Neural cell (in vitro differentiated cells): Measurements from ENCODE around the gene C1orf50. TPM values are rescaled to one million over a fixed set of nuclear protein-coding genes. Genes with fewer than 3 reads are reported as not detected.

Experiments
- H2AFZ ChIP-seq: fragments of 200-600, 300-800 bp; sonication (generic), shearing (Covaris generic); 2 replicates; pipeline ENCODE4 v1.6.0; 2014; ENCODE audit warnings: low read depth, mild to moderate bottlenecking, antibody characterized with exemption, low read length, moderate library complexity
- H3F3A ChIP-seq: fragments of 200-600 bp; shearing (Covaris generic); 2 replicates; pipeline ENCODE4 v1.6.1; 2016; ENCODE audit warnings: mild to moderate bottlenecking, moderate library complexity, mixed read lengths, antibody characterized with exemption, low read length; ENCODE audit not compliant: insufficient read depth, poor library complexity, severe bottlenecking
- H3K27ac ChIP-seq: fragments of 200-600, 300-800 bp; sonication (generic), shearing (Covaris generic); 2 replicates; pipeline ENCODE4 v1.5.1; 2014; ENCODE audit warnings: mild to moderate bottlenecking, low read length, moderate library complexity
- H3K27me3 ChIP-seq: fragments of 300-800, 200-600 bp; sonication (generic), shearing (Covaris generic); 2 replicates; pipeline ENCODE4 v1.6.0; 2014; ENCODE audit warnings: mild to moderate bottlenecking, low read depth, low read length, moderate library complexity; ENCODE audit not compliant: insufficient read depth
- H3K36me3 ChIP-seq: fragments of 300-800, 200-600 bp; sonication (generic), shearing (Covaris generic); 2 replicates; pipeline ENCODE4 v1.5.1; 2014; ENCODE audit warnings: mild to moderate bottlenecking, antibody characterized with exemption, low read length, moderate library complexity; ENCODE audit not compliant: insufficient read depth
- H3K4me2 ChIP-seq: fragments of 300-800, 200-600 bp; sonication (generic), shearing (Covaris generic); 2 replicates; pipeline ENCODE4 v1.6.0; 2014; ENCODE audit warnings: mild to moderate bottlenecking, low read length
- H3K4me3 ChIP-seq: fragments of 300-800, 200-600 bp; sonication (generic), shearing (Covaris generic); 2 replicates; pipeline ENCODE4 v1.5.1; 2014; ENCODE audit warnings: mild to moderate bottlenecking, low read length, moderate library complexity
- H3K79me2 ChIP-seq: fragments of 200-600 bp; shearing (Covaris generic); replicated peaks from 2 replicates; pipeline ENCODE4 v1.6.0; 2014; ENCODE audit warnings: mild to moderate bottlenecking, low read length, moderate library complexity; ENCODE audit not compliant: insufficient read depth
- H3K9ac ChIP-seq: fragments of 300-800, 200-600 bp; sonication (generic), shearing (Covaris generic); 2 replicates; pipeline ENCODE4 v1.6.1; 2016; ENCODE audit warnings: mild to moderate bottlenecking, low read length, mixed read lengths
- H3K9me2 ChIP-seq: fragments of 200-600 bp; shearing (Covaris generic); 2 replicates; pipeline ENCODE4 v1.6.1; 2016; ENCODE audit warnings: mild to moderate bottlenecking, low read length, mixed read lengths; ENCODE audit not compliant: insufficient read depth
- H3K9me3 ChIP-seq: fragments of 200-600, 300-800 bp; sonication (generic), shearing (Covaris generic); 2 replicates; pipeline ENCODE4 v1.6.1; 2016; ENCODE audit warnings: mild to moderate bottlenecking, mixed run types, low read length, moderate library complexity, mixed read lengths
- H4K20me1 ChIP-seq: fragments of 200-600 bp; shearing (Covaris generic); 2 replicates; pipeline ENCODE4 v1.6.1; 2016; ENCODE audit warnings: mild to moderate bottlenecking, mixed run types; ENCODE audit not compliant: insufficient read depth
- EP300 ChIP-seq: fragments of 450-650 bp; conservative IDR thresholded peaks from 2 replicates; pipeline ENCODE4 v1.6.1; 2014; ENCODE audit warnings: antibody characterized with exemption, mild to moderate bottlenecking, moderate library complexity; ENCODE audit not compliant: poor library complexity, severe bottlenecking
- EZH2 ChIP-seq: fragments of 200-600, 300-800 bp; shearing (Covaris generic), sonication (generic); IDR thresholded peaks from 2 replicates; pipeline ENCODE4 v1.6.1; 2014; ENCODE audit warnings: antibody characterized with exemption, low read length, borderline replicate concordance, mild to moderate bottlenecking; ENCODE audit not compliant: insufficient read depth, poor library complexity, severe bottlenecking
- MXI1 ChIP-seq: fragments of 450-650 bp; conservative IDR thresholded peaks from 2 replicates; pipeline ENCODE4 v1.6.1; 2014; ENCODE audit warnings: antibody characterized with exemption, mild to moderate bottlenecking; ENCODE audit not compliant: poor library complexity, severe bottlenecking
- POLR2AphosphoS5 ChIP-seq: IDR thresholded peaks from 2 replicates; pipeline ENCODE4 v1.6.1; 2012
- RAD21 ChIP-seq: fragments of 450-650 bp; conservative IDR thresholded peaks from 2 replicates; pipeline ENCODE4 v1.6.1; 2014; ENCODE audit warnings: antibody characterized with exemption, mild to moderate bottlenecking, moderate library complexity
- SMC3 ChIP-seq: fragments of 450-650 bp; conservative IDR thresholded peaks from 2 replicates; pipeline ENCODE4 v1.6.1; 2014; ENCODE audit warnings: antibody characterized with exemption, mild to moderate bottlenecking, moderate library complexity; ENCODE audit not compliant: poor library complexity
- TAF1 ChIP-seq: IDR thresholded peaks from 2 replicates; pipeline ENCODE4 v1.6.1; 2012; ENCODE audit warnings: low read depth
- polyA plus RNA-seq: library from polyadenylated mRNA; depleted of rRNA; stranded (reverse); fragments of >200 nt; gene quantifications from 2 replicates; pipeline ENCODE4 v1.2.3, GENCODE V29; 2014
- TF ChIP-seq, protein P1 (sequence below): fragments of 450-650 bp; IDR thresholded peaks from 2 replicates; pipeline ENCODE4 v1.5.1; 2014; ENCODE audit warnings: antibody characterized with exemption, mild to moderate bottlenecking, moderate library complexity; ENCODE audit not compliant: poor library complexity, severe bottlenecking
- TF ChIP-seq, protein P2 (sequence below): IDR thresholded peaks from 2 replicates; pipeline ENCODE4 v1.6.1; 2012; ENCODE audit warnings: borderline replicate concordance

Gene C1orf50
- polyA plus RNA-seq, 1 donor from 2014 or later = 26.7 TPM

DNA sequence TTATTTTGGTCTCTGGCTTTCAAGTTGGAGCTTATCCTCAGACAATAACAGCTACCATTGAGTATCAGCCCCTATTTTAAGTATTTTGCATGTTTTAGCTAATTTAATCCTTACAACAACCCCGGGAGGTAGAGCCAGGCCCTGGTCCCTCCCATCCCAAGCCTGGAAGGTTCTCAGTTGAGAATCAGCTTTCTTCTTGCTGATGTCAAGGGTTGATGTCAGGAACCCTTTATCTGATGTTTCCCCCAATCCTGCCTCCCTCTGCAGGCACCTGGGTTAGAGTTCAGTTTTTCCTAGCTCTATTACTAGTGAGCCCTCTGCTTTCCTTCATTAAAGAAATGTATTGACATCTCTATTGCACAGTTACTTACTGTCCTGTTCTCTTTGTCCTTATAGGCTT is 53.8 kb downstream of the C1orf50 start:
- H3K4me3 ChIP-seq = no peak overlapping the region
- H3K27ac ChIP-seq = no peak overlapping the region
- no peaks in the 10 kb centered on the region for H3K9me3 ChIP-seq
- no peaks in the 10 kb centered on the region for H3K27me3 ChIP-seq
- no peak overlapping the region for H3K4me2 ChIP-seq
- H3K79me2 ChIP-seq = peaks cover 7% of the 10 kb centered on the region
- no peaks in the 10 kb centered on the region for H3K36me3 ChIP-seq
- H2AFZ ChIP-seq = no peak overlapping the region
- no peak overlapping the region for H3K9ac ChIP-seq
- H4K20me1 ChIP-seq = no peaks in the 10 kb centered on the region
- TF ChIP-seq TAF1 (no peak), MXI1 (no peak), EZH2 (no peak), RAD21 (no peak), SMC3 (no peak), EP300 (no peak), POLR2AphosphoS5 (no peak)
- TF ChIP-seq, protein P1, sequence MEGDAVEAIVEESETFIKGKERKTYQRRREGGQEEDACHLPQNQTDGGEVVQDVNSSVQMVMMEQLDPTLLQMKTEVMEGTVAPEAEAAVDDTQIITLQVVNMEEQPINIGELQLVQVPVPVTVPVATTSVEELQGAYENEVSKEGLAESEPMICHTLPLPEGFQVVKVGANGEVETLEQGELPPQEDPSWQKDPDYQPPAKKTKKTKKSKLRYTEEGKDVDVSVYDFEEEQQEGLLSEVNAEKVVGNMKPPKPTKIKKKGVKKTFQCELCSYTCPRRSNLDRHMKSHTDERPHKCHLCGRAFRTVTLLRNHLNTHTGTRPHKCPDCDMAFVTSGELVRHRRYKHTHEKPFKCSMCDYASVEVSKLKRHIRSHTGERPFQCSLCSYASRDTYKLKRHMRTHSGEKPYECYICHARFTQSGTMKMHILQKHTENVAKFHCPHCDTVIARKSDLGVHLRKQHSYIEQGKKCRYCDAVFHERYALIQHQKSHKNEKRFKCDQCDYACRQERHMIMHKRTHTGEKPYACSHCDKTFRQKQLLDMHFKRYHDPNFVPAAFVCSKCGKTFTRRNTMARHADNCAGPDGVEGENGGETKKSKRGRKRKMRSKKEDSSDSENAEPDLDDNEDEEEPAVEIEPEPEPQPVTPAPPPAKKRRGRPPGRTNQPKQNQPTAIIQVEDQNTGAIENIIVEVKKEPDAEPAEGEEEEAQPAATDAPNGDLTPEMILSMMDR = no peak
- TF ChIP-seq, protein P2, sequence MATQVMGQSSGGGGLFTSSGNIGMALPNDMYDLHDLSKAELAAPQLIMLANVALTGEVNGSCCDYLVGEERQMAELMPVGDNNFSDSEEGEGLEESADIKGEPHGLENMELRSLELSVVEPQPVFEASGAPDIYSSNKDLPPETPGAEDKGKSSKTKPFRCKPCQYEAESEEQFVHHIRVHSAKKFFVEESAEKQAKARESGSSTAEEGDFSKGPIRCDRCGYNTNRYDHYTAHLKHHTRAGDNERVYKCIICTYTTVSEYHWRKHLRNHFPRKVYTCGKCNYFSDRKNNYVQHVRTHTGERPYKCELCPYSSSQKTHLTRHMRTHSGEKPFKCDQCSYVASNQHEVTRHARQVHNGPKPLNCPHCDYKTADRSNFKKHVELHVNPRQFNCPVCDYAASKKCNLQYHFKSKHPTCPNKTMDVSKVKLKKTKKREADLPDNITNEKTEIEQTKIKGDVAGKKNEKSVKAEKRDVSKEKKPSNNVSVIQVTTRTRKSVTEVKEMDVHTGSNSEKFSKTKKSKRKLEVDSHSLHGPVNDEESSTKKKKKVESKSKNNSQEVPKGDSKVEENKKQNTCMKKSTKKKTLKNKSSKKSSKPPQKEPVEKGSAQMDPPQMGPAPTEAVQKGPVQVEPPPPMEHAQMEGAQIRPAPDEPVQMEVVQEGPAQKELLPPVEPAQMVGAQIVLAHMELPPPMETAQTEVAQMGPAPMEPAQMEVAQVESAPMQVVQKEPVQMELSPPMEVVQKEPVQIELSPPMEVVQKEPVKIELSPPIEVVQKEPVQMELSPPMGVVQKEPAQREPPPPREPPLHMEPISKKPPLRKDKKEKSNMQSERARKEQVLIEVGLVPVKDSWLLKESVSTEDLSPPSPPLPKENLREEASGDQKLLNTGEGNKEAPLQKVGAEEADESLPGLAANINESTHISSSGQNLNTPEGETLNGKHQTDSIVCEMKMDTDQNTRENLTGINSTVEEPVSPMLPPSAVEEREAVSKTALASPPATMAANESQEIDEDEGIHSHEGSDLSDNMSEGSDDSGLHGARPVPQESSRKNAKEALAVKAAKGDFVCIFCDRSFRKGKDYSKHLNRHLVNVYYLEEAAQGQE = no peak
- H3F3A ChIP-seq = no peaks in the 10 kb centered on the region
- H3K9me2 ChIP-seq = no peaks in the 10 kb centered on the region

DNA sequence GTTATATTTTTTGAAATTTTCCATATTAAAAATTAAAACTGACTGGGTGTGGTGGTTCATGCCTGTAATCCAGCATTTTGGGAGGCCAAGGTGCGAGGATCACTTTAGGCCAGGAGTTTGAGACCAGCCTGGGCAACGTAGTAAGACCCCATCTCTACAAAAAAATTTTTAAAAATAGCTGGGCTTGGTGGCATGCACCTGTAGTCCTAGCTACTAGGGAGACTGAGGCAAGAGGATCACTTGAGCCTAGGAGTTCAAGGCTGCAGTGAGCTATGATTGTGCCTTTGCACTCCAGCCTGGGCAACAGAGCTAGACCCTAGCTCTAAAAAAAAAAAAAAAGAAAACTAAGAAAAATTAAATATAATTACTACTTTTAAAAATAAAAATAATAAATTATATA is 54.6 kb downstream of the C1orf50 start:
- no peaks in the 10 kb centered on the region for H3K9me3 ChIP-seq
- no peaks in the 10 kb centered on the region for H3K79me2 ChIP-seq
- H3K36me3 ChIP-seq = no peaks in the 10 kb centered on the region
- H3K9ac ChIP-seq = no peak overlapping the region
- H4K20me1 ChIP-seq = no peaks in the 10 kb centered on the region
- H3K4me2 ChIP-seq = no peak overlapping the region
- no peaks in the 10 kb centered on the region for H3F3A ChIP-seq
- no peak overlapping the region for H3K4me3 ChIP-seq
- TF ChIP-seq SMC3 (no peak), EZH2 (no peak), TAF1 (no peak), EP300 (no peak), POLR2AphosphoS5 (no peak), MXI1 (no peak), RAD21 (no peak)
- TF ChIP-seq, protein P1 = no peak
- TF ChIP-seq, protein P2 = no peak
- no peaks in the 10 kb centered on the region for H3K27me3 ChIP-seq
- no peak overlapping the region for H3K27ac ChIP-seq
- H3K9me2 ChIP-seq = no peaks in the 10 kb centered on the region
- H2AFZ ChIP-seq = no peak overlapping the region
